GM19467 (cell line): Measurements from ENCODE around the gene CD177.
"Not testable (repeated sequence)": the region's sequence is repeated elsewhere in the genome, so short reads cannot be mapped to it uniquely, and the experiment has no call there.

Experiments
- ATAC-seq: cut with Tn5 transposase; IDR thresholded peaks from one replicate; pipeline ENCODE4 v1.9.1; 2021; ENCODE audit warnings: mild to moderate bottlenecking, moderate library complexity; ENCODE audit not compliant: unreplicated experiment

Gene CD177

GRCh38 chr19:43332058-43332922, 21.2 kb upstream of the CD177 start:
- no peak for ATAC-seq

DNA sequence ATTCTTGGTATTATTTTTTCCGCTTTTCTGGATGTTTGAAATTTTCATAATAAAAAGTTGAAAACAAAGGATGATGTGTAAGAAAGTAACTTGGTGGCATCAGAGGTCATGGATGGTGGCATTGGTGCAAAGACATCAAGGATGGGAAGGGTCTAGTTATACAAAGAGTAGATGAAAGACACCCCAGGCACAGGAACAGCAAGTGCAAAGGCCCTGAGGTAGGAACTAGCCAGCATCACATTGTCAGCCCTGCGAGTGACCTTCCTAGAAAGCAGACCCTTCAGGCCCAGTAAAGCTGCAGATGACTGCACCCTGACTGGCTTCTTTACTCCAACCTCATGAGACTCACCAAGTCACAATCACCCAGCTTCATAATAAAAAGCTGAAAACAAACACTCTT, 17.0 kb upstream of the CD177 start:
- ATAC-seq = not testable (repeated sequence)

DNA sequence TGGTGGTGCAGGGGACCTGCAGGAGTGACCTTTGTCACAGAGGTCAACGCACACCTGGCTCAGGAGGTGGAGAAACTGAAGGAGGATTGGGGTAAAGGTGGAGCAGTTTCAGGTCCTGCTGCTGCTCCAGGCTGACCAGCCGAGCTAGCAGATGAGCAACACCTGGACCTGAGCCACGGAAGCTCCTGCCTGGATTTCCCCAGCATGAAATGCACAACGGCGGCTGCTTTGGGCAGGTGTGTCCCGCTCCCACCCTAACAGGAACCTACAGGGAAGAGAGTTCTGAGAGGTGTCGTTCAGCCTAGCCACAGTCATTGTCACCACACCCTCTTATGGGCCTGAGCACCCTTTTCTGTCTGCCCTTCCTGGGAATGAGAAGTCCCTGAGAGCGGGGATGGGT, 15.7 kb upstream of the CD177 start:
- no peak for ATAC-seq

DNA sequence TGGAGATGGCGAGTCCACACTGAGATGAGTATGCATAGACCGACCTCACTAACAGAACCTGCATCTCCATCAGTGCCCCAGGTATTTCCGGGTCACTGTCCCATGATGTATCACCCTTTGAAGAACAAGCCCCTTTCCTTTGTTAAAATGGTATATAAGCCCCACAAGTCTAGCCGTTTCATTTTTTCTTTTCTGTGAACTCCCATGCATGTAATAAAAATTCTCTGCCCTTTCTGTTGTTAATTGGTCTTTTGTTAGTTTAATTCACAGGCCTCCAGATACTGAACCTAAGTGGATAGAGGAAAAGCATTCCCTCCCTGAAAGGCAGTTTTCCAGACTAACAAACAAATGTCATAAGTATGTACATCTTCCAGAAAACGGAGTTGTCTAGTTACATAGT, 15.0 kb upstream of the CD177 start:
- no peak for ATAC-seq

DNA sequence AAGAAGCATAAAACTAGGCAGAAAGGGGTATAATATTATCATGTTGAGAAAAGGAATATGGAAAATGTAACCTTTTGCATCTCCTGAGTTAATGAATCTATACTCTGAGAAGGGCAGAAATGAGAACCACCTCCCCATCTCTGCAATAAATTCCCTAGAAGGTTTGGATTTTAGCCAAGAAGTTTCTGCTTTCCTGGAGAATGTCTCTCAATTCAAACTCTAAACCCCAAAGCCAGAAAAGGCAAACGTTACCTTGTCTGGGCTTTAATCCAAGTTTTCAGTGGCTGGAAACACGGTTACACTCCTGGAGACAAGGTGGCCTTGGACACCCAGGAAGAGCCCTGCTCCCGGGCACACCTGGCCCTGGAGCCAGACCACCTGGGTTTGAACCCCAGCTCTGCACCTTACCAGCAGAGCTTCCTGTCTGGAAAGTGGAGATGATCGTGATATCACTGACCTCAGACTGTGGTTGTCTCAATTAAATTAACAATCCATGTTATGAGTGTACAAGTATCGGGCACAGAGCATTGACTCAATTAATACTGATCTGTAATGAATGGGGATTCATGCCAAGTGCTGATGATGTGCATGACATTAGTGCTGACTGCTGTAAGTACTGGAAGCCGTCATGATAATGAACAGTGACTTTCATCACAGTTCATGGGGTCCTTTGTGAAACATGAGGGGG, 14.1 kb upstream of the CD177 start:
- not testable (repeated sequence) for ATAC-seq

DNA sequence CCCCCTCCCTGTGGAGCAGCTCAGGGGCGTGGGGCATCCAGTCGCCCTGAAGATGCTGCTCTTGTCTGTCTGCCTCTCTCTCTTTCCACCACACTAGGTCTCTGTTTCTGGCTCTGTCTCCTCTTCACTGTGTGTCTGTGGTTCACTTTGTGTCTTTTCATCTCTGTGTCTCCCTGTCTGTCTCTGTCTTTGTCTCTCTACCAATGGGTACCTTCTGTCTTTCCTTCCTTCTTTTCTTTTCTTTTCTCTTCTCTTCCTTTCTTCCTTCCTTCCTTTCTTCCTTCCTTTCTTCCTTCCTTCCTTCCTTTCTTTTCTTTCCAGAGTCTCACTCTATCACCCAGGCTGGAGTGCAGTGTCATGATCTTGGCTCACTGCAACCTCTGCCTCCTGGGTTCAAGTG, 13.4 kb upstream of the CD177 start:
- not testable (repeated sequence) for ATAC-seq

- ATAC-seq = not testable (repeated sequence)
Observed at GRCh38 chr19:43341098-43341497, 12.4 kb upstream of the CD177 start.

DNA sequence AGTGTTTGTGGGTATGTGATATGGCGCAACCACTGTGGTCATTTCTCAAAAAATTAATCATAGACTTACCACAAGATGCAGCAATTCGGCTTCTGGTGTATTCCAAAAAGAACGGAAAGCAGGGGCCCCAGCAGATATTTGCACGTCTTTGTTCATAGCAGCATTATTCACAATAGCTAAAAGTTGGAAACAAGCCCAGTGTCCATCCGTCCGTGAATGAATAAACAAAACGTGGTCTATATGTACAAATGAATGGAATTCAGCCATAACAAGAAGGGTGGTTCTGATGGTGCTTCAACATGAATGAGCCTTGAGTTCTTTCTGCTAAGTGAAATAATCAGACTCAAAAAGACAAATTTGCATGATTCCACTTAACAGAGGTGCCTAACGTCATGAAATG, 11.4 kb upstream of the CD177 start:
- not testable (repeated sequence) for ATAC-seq

GRCh38 chr19:43344347-43344925, 9.1 kb upstream of the CD177 start:
- ATAC-seq = not testable (repeated sequence)

GRCh38 chr19:43349813-43350212, 3.7 kb upstream of the CD177 start:
- ATAC-seq = not testable (repeated sequence)

DNA sequence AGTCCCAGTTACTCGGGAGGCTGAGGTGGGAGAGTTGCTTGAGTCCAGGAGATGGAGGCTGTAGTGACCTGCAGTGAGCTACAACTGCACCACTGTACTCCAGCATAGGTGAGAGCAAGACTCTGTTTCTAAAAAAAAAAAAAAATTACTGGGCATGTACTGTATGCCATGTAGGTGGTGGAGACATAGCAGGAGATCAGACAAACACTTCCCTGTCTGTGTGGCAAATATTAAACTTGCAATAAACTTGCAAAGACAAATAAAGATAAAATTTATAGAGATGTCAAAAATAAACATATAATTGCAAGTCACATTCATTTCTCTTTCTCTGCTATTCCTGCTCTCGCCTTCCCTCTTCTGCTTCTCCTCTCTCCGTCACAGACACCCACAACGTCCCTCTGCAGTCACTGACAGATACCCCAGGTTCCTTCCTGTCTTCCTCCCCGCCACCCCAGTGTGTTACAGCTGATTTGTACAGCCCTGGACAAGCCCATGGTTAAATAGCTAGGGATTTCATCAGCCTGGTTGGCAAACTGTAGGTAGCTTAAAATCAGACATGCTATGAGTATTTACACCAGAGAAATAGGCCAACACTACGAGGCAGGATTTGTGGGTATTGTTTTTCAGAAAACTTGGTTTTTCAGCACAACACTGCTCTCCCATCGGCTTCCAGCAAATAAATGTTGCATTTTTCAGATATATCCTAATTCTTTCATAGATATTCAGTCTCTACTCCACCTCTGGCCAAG, 1.3 kb upstream of the CD177 start:
- no peak for ATAC-seq

- no peak for ATAC-seq
Observed at GRCh38 chr19:43354305-43354627, 780 bp downstream of the CD177 start.

GRCh38 chr19:43356749-43357148, 3.3 kb downstream of the CD177 start:
- ATAC-seq = not testable (repeated sequence)

DNA sequence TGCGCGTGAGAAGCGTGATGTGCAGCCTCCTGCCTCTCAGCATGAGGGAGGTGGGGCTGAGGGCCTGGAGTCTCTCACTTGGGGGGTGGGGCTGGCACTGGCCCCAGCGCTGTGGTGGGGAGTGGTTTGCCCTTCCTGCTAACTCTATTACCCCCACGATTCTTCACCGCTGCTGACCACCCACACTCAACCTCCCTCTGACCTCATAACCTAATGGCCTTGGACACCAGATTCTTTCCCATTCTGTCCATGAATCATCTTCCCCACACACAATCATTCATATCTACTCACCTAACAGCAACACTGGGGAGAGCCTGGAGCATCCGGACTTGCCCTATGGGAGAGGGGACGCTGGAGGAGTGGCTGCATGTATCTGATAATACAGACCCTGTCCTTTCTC, 8.7 kb downstream of the CD177 start:
- ATAC-seq = no peak

- ATAC-seq = no peak
Observed at GRCh38 chr19:43362745-43363144, 9.3 kb downstream of the CD177 start.

DNA sequence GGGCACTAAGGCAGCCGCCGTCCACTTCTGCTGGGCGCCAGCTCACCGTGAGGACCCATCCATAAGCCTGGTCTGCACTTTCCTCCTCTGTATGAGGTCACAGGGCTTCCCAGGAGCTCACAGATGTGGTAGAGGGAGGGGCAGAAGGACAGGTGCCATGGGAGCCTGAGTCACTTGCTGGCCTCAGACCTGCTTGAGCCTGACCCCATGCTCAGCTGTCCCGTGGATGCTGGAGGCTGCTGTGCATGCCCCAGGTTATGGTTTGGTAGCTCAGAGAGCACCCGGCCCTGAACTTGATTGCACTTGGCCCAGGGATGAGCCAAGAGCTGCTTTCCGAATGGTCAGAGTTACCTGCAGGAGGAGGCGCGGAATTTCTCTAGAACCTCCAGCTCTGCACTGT, 12.2 kb downstream of the CD177 start:
- not testable (repeated sequence) for ATAC-seq

DNA sequence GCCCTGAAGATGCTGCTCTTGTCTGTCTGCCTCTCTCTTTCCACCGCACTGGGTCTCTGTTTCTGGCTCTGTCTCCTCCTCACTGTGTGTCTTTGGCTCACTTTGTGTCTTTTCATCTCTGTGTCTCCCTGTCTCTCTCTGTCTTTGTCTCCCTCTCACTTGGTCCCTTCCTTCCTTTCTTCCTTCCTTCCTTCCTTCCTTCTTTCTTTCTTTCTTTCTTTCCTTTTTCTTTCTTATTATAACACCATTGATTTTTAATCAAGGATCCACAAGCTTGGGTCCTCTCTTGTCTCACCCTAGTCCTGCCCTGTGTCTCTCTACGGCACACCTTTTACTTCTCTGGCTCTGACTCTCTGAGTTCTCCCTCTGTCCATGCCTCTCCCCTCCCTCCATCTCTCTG, 14.3 kb downstream of the CD177 start:
- ATAC-seq = no peak

GRCh38 chr19:43368897-43369296, 15.4 kb downstream of the CD177 start:
- not testable (repeated sequence) for ATAC-seq

DNA sequence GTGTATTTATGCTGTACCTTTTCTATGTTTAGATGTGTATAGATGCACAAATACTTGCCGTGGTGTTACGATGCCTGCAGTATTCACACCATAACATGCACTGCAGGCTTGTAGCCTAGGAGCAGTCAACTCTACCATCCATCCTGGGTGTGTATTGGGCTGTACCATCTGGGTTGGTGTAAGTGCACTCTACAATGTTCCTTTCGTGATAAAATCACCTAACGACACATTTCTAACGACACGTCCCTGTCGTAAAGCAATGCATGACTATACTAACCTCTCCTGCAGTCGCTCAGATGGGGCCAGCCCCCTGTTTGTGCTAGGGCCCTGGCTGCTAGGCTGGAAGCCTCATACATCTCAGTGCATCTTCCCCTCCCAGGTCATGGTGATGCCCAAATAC, 18.4 kb downstream of the CD177 start:
- ATAC-seq = no peak

GRCh38 chr19:43372462-43372861, 19.0 kb downstream of the CD177 start:
- no peak for ATAC-seq

DNA sequence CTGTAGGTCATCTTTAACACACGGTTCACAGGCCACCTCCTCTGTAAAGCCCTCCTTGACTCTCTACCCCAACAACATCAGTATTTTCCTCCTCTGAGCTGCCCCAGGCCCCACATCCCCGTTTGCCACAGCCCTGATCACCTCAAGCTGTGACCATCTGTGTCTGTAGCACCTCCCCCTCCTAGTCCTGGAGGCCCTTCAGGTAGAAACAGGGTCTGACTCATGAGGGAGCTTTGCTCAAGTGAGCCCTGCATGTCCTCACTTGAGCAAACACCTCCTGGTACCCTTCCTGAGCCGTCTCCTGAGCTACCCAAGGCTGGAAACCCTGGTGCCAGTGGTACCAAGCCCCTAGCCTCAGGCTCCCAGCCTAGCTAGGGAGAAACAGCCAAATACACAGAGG, 24.1 kb downstream of the CD177 start:
- ATAC-seq = not testable (repeated sequence)
